Forelimb muscle (tissue), 1 donor: Measurements from ENCODE around the gene ZNF334. TPM values are rescaled to one million over a fixed set of nuclear protein-coding genes. Genes with fewer than 3 reads are reported as not detected.

ENCODE experiments used
- DNase-seq: peaks from one replicate; pipeline ENCODE4 v3.0.0-alpha.2; 2013; ENCODE audit warnings: low read depth
- polyA plus RNA-seq: library from polyadenylated mRNA; unstranded; fragments of 120-200 nt; gene quantifications from one replicate; pipeline ENCODE4 v1.2.1, GENCODE V29; 2013; ENCODE audit not compliant: insufficient read length

ZNF334 gene
- polyA plus RNA-seq, 1 donor = 11.2 TPM

GRCh38 chr20:46545827-46546138 lies 32.4 kb upstream of the ZNF334 start:
- DNase-seq = no peak

- DNase-seq = no peak
These were observed 31.9 kb upstream of the ZNF334 start for GRCh38 chr20:46545077-46545826.

- DNase-seq = no peak
These were observed 31.2 kb upstream of the ZNF334 start for GRCh38 chr20:46544576-46544975.

- DNase-seq = no peak
These were observed 30.6 kb upstream of the ZNF334 start for GRCh38 chr20:46543959-46544358.

DNA sequence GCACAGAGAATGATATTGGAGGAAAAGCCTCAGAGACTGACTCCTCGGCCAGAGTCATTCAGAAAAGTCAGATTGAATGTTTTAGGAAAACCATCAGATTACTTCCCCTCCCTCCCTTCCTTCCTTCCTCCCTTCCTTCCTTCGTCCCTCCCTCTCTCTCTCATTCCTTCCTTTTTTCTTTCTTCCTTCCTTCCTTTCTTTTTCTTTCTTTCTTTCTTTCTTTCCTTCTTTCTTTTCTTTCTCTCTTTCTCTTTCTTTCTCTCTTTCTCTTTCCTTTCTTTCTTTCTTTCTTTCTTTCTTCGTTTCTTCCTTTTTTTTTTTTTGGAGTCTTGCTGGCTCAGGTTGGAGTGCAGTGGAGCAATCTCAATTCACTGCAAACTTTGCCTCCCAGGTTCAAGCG lies 29.7 kb upstream of the ZNF334 start:
- no peak for DNase-seq

GRCh38 chr20:46541229-46541935 lies 28.0 kb upstream of the ZNF334 start:
- DNase-seq = no peak

GRCh38 chr20:46539113-46539512 lies 25.8 kb upstream of the ZNF334 start:
- DNase-seq = no peak

- no peak for DNase-seq
These were observed 17.3 kb upstream of the ZNF334 start for GRCh38 chr20:46530640-46531039.

- DNase-seq = no peak
These were observed 10.5 kb upstream of the ZNF334 start for GRCh38 chr20:46523696-46524328.

GRCh38 chr20:46523108-46523507 lies 9.7 kb upstream of the ZNF334 start:
- no peak for DNase-seq

DNA sequence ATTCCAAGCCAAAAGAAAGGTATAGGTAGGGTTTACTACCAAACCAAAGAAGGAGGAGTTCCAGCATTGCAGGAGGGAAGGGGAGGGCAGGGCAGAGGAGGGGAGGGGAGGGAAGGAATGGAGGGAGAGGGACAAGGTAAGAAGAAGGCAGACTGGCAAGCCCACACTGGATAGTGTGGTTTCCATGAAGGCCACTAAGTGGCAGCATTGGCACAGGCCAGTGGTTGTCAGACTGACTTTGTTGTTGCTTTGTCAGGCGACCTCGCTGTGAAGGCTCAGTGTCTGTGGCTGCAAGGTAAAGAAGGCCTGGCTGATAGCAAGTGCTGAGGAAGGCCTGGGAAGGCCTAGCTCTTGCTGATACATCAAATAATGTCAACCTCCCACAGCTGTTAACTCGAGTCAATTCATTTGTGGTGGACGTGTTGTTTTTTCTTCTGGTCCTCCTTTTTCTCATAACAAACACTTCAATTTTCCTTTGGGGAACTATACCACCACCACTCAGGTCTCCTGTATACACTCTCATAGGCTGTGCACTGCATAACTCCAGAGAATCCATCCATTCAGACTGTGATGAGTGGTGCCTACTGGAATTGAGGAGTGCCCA lies 7.7 kb upstream of the ZNF334 start:
- DNase-seq = no peak

- no peak for DNase-seq
These were observed 7.2 kb upstream of the ZNF334 start for GRCh38 chr20:46520540-46520939.

GRCh38 chr20:46519471-46520068 lies 6.2 kb upstream of the ZNF334 start:
- no peak for DNase-seq

DNA sequence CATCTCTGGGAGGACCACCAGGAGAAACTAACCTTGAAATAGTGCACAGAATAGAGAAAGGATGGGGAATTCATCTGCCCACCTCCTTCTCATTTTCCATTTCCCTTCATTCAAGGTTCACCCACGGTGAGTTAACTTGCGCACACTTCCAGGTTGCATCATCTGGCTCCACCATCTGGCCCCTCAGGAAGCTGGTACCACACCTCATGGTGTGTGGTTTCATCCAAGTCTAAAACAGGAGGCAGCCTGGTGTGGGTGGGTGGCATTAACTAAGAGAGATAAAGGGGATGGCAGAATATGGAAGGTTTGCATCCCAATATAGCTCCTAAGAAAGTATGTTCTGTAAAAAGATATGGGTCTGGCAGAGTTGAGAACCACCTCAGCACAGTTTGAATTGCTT lies 3.8 kb downstream of the ZNF334 start:
- DNase-seq = no peak

- no peak for DNase-seq
These were observed 5.5 kb downstream of the ZNF334 start for GRCh38 chr20:46507760-46508407.

DNA sequence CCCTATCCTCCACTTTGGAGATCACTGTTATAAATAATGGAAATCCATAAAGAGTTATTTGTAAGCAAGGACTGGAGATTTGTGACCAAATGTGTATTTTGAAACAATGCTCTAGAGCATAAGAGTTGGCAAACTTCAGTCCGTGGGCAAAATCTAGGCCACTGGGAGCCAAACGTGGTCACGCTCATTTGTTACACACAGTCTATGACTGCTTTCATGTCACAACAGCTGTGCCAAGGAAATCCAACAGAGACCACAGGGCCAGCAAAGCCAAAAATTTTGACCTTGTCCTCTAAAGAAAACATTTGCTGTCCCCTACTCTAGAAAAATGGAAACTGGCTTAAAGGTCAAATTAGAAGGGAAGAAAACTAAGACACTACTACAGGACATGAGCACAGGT lies 7.9 kb downstream of the ZNF334 start:
- DNase-seq = no peak

DNA sequence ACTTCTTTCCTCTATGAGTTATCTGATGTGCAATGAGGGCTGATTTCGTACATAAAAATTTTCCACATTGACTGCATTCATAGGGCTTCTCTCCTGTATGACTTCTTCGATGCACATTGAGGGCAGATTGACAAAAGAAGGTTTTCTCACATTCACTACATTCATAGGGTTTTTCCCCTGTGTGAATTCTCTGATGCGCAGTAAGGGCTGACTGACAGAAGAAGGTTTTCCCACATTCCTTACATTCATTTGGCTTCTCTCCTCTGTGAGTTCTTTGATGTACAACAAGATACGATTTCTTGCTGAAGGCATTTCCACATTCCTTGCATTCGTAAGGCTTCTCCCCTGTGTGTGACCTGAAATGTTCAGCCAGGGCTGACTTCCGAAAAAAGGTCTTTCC lies 11.4 kb downstream of the ZNF334 start:
- DNase-seq = no peak

DNA sequence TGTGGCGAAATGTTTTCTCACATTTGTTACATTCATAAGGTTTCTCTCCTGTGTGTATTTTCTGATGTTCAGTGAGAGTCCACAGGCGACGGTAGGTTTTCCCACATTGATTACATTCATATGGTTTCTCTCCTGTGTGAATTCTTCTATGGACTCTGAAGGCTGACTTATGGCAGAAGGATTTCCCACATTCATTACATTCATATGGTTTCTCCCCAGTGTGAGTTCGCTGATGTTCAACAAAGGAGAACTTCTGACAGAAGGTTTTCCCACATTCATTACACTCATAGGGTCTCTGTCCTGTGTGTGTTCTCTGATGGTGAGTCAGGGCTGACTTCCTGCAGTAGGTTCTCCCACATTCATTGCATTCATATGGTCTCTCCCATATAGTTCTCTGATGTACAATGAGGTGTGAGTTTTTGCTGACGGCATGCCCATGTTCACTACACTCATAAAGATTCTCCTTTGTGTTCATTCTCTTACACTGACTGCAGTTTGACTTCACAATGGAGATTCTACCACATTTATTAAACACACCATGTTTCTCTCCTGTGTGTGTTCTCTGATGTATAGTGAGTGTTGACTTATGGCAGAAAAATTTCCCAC lies 11.9 kb downstream of the ZNF334 start:
- no peak for DNase-seq

DNA sequence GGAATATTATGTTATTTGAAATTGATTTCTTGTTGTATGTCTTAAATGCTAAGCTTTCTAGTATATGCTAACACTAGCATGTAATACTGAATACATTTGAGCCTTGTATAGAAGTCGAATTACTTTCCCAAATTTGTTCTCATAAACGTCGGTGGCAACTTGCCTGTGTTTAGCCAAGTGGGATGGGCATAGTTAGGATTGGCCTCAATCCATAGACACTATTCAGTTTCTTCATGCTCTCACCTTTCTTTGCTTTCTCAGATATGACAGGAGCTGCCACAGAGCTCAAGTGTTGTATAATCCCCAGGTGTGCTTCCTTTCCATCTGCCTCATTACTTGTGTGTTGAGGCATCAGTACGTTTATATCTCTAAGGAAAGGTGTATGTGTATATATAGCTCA lies 19.3 kb downstream of the ZNF334 start:
- no peak for DNase-seq

DNA sequence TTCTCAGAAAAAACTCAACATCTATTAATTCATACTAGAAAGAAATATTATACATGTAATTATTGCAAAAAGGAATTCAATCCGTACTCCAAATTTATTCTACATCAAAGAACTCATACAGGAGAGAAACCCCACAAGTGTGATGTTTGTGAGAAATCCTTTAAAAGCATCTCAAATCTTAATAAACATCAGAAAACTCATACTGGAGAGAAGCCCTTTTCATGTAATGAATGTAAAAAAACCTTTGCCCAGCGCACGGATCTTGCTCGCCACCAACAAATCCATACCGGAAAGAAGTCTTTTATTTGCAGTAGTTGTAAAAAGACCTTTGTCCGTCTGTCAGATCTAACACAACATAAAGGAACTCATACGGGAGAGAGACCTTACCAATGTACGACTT lies 22.0 kb downstream of the ZNF334 start:
- DNase-seq = no peak

- DNase-seq = no peak
These were observed 24.9 kb downstream of the ZNF334 start for GRCh38 chr20:46488451-46488850.
